ENCODE data around the gene RNASET2. TPM values are rescaled to one million over a fixed set of nuclear protein-coding genes. Genes with fewer than 3 reads are reported as not detected.

Gene RNASET2
- total RNA-seq, 1 donor from 2014 or later: 28.9 TPM

DNA sequence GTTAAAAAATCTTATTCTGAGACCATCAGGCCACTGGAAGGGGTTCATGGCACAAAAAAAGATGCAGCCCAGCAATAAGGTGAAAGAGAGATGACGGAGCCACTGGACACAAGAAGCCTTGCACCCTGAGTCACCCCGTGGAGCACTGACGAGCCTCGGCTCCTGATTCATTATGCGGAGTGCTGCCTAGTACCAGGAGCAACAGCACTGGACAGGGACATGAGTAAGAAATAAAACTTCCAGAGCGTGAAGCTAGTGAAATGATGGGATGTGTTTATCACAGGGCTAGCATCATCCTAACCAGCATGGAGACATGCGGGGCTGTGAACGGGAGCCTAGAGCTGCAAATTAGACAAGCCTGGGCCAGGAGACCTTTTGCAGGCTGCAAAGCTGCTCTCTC is 53.3 kb downstream of the RNASET2 start:
- peaks cover 6% of the 10 kb centered on the region for H3K27me3 Mint-ChIP-seq (ENCODE audit: insufficient read depth, low read depth)

GRCh38 chr6:166902211-166902755 is 54.1 kb downstream of the RNASET2 start:
- no peaks in the 10 kb centered on the region for H3K27me3 ChIP-seq
- H3K36me3 ChIP-seq: no peaks in the 10 kb centered on the region
- no peak for DNase-seq (ENCODE audit: low spot score)
- H4K20me1 ChIP-seq (ENCODE audit: low read depth): no peaks in the 10 kb centered on the region
- H3K4me1 ChIP-seq: peaks cover 17% of the 10 kb centered on the region
- Mint-ChIP-seq H3K36me3 (no peaks in the 10 kb centered on the region), H3K27me3 (ENCODE audit: insufficient read depth, low read depth) (peaks cover 6% of the 10 kb centered on the region), H3K4me3 (peak overlapping the region; percentile 33), H3K9me3 (peaks cover 25% of the 10 kb centered on the region), H3K27ac (peak overlapping the region; percentile 58), H3K4me1 (peaks cover 56% of the 10 kb centered on the region)
- H3K4me2 ChIP-seq: no peak overlapping the region
- no peak overlapping the region for H3K27ac ChIP-seq
- H3K9ac ChIP-seq: no peak overlapping the region
- H2AFZ ChIP-seq (replicated peaks): no peak overlapping the region
- H3K9me3 ChIP-seq (ENCODE audit: low read depth): no peaks in the 10 kb centered on the region
- H3K79me2 ChIP-seq (ENCODE audit: low read depth): no peaks in the 10 kb centered on the region
- no peak for TF ChIP-seq CTCF (IDR thresholded peaks at IDR 0.05)
- TF ChIP-seq EZH2phosphoT487 (IDR thresholded peaks at IDR 0.05): no peak
- TF ChIP-seq EZH2 (IDR thresholded peaks at IDR 0.05): no peak
- no peak overlapping the region for H3K4me3 ChIP-seq
- peaks cover 4% of the 10 kb centered on the region for H3F3A ChIP-seq (ENCODE audit: low read depth)

More for the DNA sequence above, 53.3 kb downstream of the RNASET2 start:
- no peak for DNase-seq (ENCODE audit: low spot score)
- no peaks in the 10 kb centered on the region for H4K20me1 ChIP-seq (ENCODE audit: low read depth)
- Mint-ChIP-seq H3K27ac (peak overlapping the region; percentile 53), H3K4me3 (no peak overlapping the region), H3K4me1 (peaks cover 60% of the 10 kb centered on the region), H3K36me3 (no peaks in the 10 kb centered on the region), H3K9me3 (peaks cover 25% of the 10 kb centered on the region)
- H3K36me3 ChIP-seq: no peaks in the 10 kb centered on the region
- no peak overlapping the region for H3K27ac ChIP-seq
- H2AFZ ChIP-seq (replicated peaks): no peak overlapping the region
- H3K9me3 ChIP-seq (ENCODE audit: low read depth): no peaks in the 10 kb centered on the region
- no peak overlapping the region for H3K4me3 ChIP-seq
- no peak overlapping the region for H3K9ac ChIP-seq
- H3F3A ChIP-seq (ENCODE audit: low read depth): peaks cover 4% of the 10 kb centered on the region
- H3K79me2 ChIP-seq (ENCODE audit: low read depth): no peaks in the 10 kb centered on the region
- H3K4me2 ChIP-seq: no peak overlapping the region
- no peak for TF ChIP-seq CTCF (IDR thresholded peaks at IDR 0.05)
- no peak for TF ChIP-seq EZH2 (IDR thresholded peaks at IDR 0.05)
- TF ChIP-seq EZH2phosphoT487 (IDR thresholded peaks at IDR 0.05): no peak
- no peaks in the 10 kb centered on the region for H3K27me3 ChIP-seq
- peaks cover 17% of the 10 kb centered on the region for H3K4me1 ChIP-seq

GRCh38 chr6:166901626-166902025 is 54.7 kb downstream of the RNASET2 start:
- Histone ChIP-seq H3K79me2 (ENCODE audit: low read depth) (no peaks in the 10 kb centered on the region), H2AFZ (replicated peaks) (no peak overlapping the region), H3K4me1 (peaks cover 17% of the 10 kb centered on the region), H3K4me3 (no peak overlapping the region), H3F3A (ENCODE audit: low read depth) (peaks cover 4% of the 10 kb centered on the region), H3K36me3 (no peaks in the 10 kb centered on the region), H4K20me1 (ENCODE audit: low read depth) (no peaks in the 10 kb centered on the region), H3K9me3 (ENCODE audit: low read depth) (no peaks in the 10 kb centered on the region), H3K27me3 (no peaks in the 10 kb centered on the region), H3K9ac (no peak overlapping the region), H3K4me2 (no peak overlapping the region), H3K27ac (no peak overlapping the region)
- peaks cover 25% of the 10 kb centered on the region for H3K9me3 Mint-ChIP-seq
- no peak for DNase-seq (ENCODE audit: low spot score)
- H3K27me3 Mint-ChIP-seq (ENCODE audit: insufficient read depth, low read depth): peaks cover 6% of the 10 kb centered on the region
- TF ChIP-seq CTCF (IDR thresholded peaks at IDR 0.05): no peak
- no peak for TF ChIP-seq EZH2phosphoT487 (IDR thresholded peaks at IDR 0.05)
- no peak for TF ChIP-seq EZH2 (IDR thresholded peaks at IDR 0.05)
- H3K36me3 Mint-ChIP-seq: no peaks in the 10 kb centered on the region
- H3K27ac Mint-ChIP-seq: no peak overlapping the region
- peak overlapping the region; percentile 33 for H3K4me3 Mint-ChIP-seq
- H3K4me1 Mint-ChIP-seq: peaks cover 49% of the 10 kb centered on the region

All from neural progenitor cell (in vitro differentiated cells).